ACC112 (cell line): Measurements from ENCODE around the gene PNPLA8.

Source experiments
- H2AFZ ChIP-seq: fragments of 200-600 bp; sonication (generic); one replicate; pipeline ENCODE4 v1.6.0; 2017; ENCODE audit warnings: antibody characterized with exemption, low read length; ENCODE audit not compliant: unreplicated experiment
- H3K27ac ChIP-seq: fragments of 200-600 bp; sonication (generic); 2 replicates; pipeline ENCODE4 v1.5.1; 2014; ENCODE audit warnings: low read depth, mild to moderate bottlenecking, antibody characterized with exemption, low read length, moderate library complexity
- H3K27me3 ChIP-seq: fragments of 200-600 bp; sonication (generic); 2 replicates; pipeline ENCODE4 v1.6.1; 2014; ENCODE audit warnings: mild to moderate bottlenecking, antibody characterized with exemption, low read length, moderate library complexity, mixed read lengths; ENCODE audit not compliant: insufficient read depth
- H3K36me3 ChIP-seq: fragments of 200-600 bp; sonication (generic); 2 replicates; pipeline ENCODE4 v1.6.1; 2016; ENCODE audit warnings: mild to moderate bottlenecking, antibody characterized with exemption, low read length, moderate library complexity, mixed read lengths; ENCODE audit not compliant: insufficient read depth
- H3K4me1 ChIP-seq: fragments of 200-600 bp; sonication (generic); one replicate; pipeline ENCODE4 v1.6.1; 2016; ENCODE audit warnings: low read length, mixed read lengths; ENCODE audit not compliant: insufficient read depth, unreplicated experiment, control insufficient read depth
- H3K4me3 ChIP-seq: fragments of 200-600 bp; sonication (generic); 2 replicates; pipeline ENCODE4 v1.5.1; 2014; ENCODE audit warnings: mild to moderate bottlenecking, low read depth, low read length
- H3K79me2 ChIP-seq: fragments of 200-600 bp; sonication (generic); one replicate; pipeline ENCODE4 v1.6.0; 2016; ENCODE audit warnings: low read length; ENCODE audit not compliant: control insufficient read depth, unreplicated experiment, insufficient read depth

Gene PNPLA8

GRCh38 chr7:108421720-108422331 is 104.1 kb downstream of the PNPLA8 start:
- Histone ChIP-seq H3K36me3 (no peaks in the 10 kb centered on the region), H3K4me3 (no peak overlapping the region), H3K27me3 (no peaks in the 10 kb centered on the region), H3K4me1 (peaks cover 4% of the 10 kb centered on the region), H3K79me2 (no peaks in the 10 kb centered on the region), H3K27ac (no peak overlapping the region), H2AFZ (no peak overlapping the region)
